DOHH2 (cell line): ENCODE measurements around the gene GCNA.

Experiments
- CTCF ChIP-seq: fragments of 200-600 bp; sonication (generic); IDR thresholded peaks from one replicate; pipeline ENCODE4 v1.5.1; 2014; ENCODE audit warnings: antibody characterized with exemption, mild to moderate bottlenecking, low read depth, low read length; ENCODE audit not compliant: poor library complexity, severe bottlenecking
- EZH2phosphoT487 ChIP-seq: fragments of 200-600 bp; sonication (generic); IDR thresholded peaks from 2 replicates; pipeline ENCODE4 v1.6.1; 2017; ENCODE audit warnings: borderline replicate concordance, mild to moderate bottlenecking, antibody characterized with exemption, low read length, moderate library complexity, mixed read lengths

DNA sequence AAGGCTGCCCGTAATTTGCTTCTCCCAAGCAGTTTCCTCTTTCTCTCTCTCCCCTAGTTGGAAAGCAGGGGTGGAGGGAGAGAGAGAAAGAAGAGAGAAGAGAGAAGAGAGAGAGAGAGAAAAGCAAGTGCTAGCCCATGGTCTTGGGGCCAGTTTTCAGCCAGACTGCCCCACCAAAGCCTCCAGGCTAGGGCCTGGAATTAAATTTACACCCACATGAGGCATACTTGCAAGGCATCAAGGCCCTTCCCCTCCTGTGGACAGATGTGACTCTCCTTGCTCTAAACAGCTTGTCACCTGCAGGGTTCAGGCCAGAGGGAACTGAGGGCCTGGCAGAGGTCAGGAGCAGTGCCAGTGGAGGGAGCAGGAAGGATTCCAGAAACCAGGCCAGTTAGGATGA is 41.7 kb downstream of the GCNA start:
- TF ChIP-seq CTCF (no peak), EZH2phosphoT487 (no peak)
